ENCODE measurements around the gene TNKS1BP1.

- TF ChIP-seq CTCF (IDR thresholded peaks at IDR 0.05) = no peak
- TF ChIP-seq EZH2 (IDR thresholded peaks at IDR 0.05) = no peak
Measured at GRCh38 chr11:57303990-57304579, 20.7 kb downstream of the TNKS1BP1 start.
